ENCODE data around the gene TARDBP. TPM values are rescaled to one million over a fixed set of nuclear protein-coding genes. Genes with fewer than 3 reads are reported as not detected.

Gene TARDBP
- total and polyA plus RNA-seq, 10 donors = 88.0 to 243 (median 129) TPM

DNA sequence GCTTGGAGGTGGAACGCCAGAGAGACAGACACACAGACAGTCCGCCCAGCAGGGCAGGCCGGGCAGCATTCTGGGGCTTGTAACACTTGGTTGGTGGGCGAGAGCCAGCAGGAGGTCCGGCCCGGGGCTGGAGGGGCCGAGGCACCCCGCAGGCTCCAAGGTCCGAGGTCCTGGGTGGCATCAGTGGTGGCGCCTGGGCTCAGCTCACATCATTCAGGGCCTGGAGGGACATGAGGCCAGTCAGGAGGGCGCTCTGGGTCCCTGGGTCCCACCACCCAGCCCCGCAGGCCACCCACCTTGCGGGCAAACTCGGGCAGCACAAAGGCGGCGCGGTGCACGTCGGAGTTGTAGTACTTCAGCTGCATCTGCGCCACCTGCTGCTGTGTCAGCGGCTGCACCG, 42.2 kb downstream of the TARDBP start:
- no peak for DNase-seq
- H3K9me3 ChIP-seq = no peaks in the 10 kb centered on the region
- H3K27ac ChIP-seq = no peak overlapping the region
- 91 to 96% (median 95%) methylated on average over 16 to 22 of the region's 22 CpGs for WGBS, 5 donors
- peaks cover 0 to 48% (median 30%) of the 10 kb centered on the region in 6 donors for H3K36me3 ChIP-seq
- no peak for TF ChIP-seq CTCF (IDR thresholded peaks at IDR 0.05 in 8 of 11, conservative IDR thresholded peaks at IDR 0.05 in 3 of 11)
- TF ChIP-seq POLR2AphosphoS5 (IDR thresholded peaks at IDR 0.05) = peak in 1 of 3 donors; percentile 34
- no peak for TF ChIP-seq POLR2A (IDR thresholded peaks at IDR 0.05)
- no peak overlapping the region for H3K4me3 ChIP-seq
- H3K27me3 ChIP-seq (replicated peaks in 1 of 7) = no peaks in the 10 kb centered on the region
- H3K4me1 ChIP-seq = peaks cover 7 to 40% (median 19%) of the 10 kb centered on the region in 6 donors
- intact Hi-C loops (cut with DNase I; ENCODE audit: low total_unique reads) = no loop called here

DNA sequence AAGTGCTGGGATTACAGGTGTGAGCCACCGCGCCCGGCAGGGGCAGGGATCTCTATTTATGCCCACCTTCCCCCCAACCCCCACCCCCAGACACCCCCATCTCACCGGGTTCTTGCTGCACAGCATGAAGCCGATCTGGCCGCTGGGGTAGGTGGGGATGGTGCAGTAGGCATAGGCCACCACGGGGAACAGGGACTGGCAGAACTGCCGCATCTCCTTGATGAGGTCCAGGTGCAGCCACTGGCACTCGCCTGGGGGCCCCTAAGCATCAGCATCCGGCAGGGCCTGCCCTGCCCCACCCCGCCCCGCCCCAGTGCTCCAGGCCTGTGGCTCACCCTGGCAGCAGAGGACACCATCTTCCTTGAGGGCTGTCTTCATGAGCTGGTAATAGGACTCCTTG, 43.2 kb downstream of the TARDBP start:
- 90 to 100% (median 95%) methylated on average over 8 to 12 of the region's 12 CpGs for WGBS, 5 donors
- TF ChIP-seq CTCF (IDR thresholded peaks at IDR 0.05 in 8 of 11, conservative IDR thresholded peaks at IDR 0.05 in 3 of 11) (no peak), POLR2AphosphoS5 (IDR thresholded peaks at IDR 0.05) (no peak), POLR2A (IDR thresholded peaks at IDR 0.05) (no peak)
- H3K4me1 ChIP-seq = peaks cover 8 to 45% (median 24%) of the 10 kb centered on the region in 6 donors
- no peaks in the 10 kb centered on the region for H3K27me3 ChIP-seq (replicated peaks in 1 of 7)
- peaks cover 0 to 48% (median 30%) of the 10 kb centered on the region in 6 donors for H3K36me3 ChIP-seq
- intact Hi-C loops (cut with DNase I; ENCODE audit: low total_unique reads) = no loop called here
- H3K27ac ChIP-seq = no peak overlapping the region
- H3K9me3 ChIP-seq = no peaks in the 10 kb centered on the region
- DNase-seq = no peak
- no peak overlapping the region for H3K4me3 ChIP-seq

- H3K36me3 ChIP-seq = peaks cover 0 to 48% (median 30%) of the 10 kb centered on the region in 6 donors
- H3K4me3 ChIP-seq = no peak overlapping the region
- no peak overlapping the region for H3K27ac ChIP-seq
- no peak for DNase-seq
- TF ChIP-seq POLR2AphosphoS5 (IDR thresholded peaks at IDR 0.05) = no peak
- TF ChIP-seq CTCF (IDR thresholded peaks at IDR 0.05 in 8 of 11, conservative IDR thresholded peaks at IDR 0.05 in 3 of 11) = no peak
- TF ChIP-seq POLR2A (IDR thresholded peaks at IDR 0.05) = no peak
- no peaks in the 10 kb centered on the region for H3K27me3 ChIP-seq (replicated peaks in 1 of 7)
- peaks cover 14 to 52% (median 33%) of the 10 kb centered on the region in 6 donors for H3K4me1 ChIP-seq
- intact Hi-C loops (cut with DNase I; ENCODE audit: low total_unique reads) = no loop called here
- no peaks in the 10 kb centered on the region for H3K9me3 ChIP-seq
- WGBS, 5 donors = 91 to 99% (median 94%) methylated on average over 7 of the region's 7 CpGs
Observed at GRCh38 chr1:11056504-11056903, 44.0 kb downstream of the TARDBP start.

DNA sequence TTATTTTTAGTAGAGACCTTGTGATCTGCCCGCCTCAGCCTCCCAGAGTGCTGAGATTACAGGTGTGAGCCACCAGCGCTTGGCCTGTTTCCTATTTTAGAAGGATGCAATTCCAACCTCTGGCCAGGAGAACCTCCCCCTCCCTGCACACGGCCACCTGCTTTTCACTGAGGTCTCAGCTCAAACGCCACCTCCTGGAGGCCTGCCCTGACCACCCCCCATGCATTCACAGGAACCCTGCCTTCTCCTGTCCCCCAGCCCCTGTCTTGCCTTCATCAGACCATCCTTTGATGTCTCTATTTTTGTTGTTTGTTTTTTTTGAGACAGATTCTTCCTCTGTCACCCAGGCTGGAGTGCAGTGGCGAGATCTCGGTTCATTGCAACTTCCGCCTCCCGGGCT, 45.0 kb downstream of the TARDBP start:
- TF ChIP-seq CTCF (IDR thresholded peaks at IDR 0.05 in 8 of 11, conservative IDR thresholded peaks at IDR 0.05 in 3 of 11) (no peak), POLR2AphosphoS5 (IDR thresholded peaks at IDR 0.05) (no peak), POLR2A (IDR thresholded peaks at IDR 0.05) (no peak)
- WGBS, 5 donors = 88 to 93% (median 91%) methylated on average over 8 of the region's 8 CpGs
- DNase-seq = no peak

More for the DNA sequence above, 45.0 kb downstream of the TARDBP start:
- no peaks in the 10 kb centered on the region for H3K9me3 ChIP-seq
- peaks cover 0 to 48% (median 30%) of the 10 kb centered on the region in 6 donors for H3K36me3 ChIP-seq
- H3K27ac ChIP-seq = no peak overlapping the region
- no peaks in the 10 kb centered on the region for H3K27me3 ChIP-seq (replicated peaks in 1 of 7)
- peaks cover 14 to 51% (median 31%) of the 10 kb centered on the region in 6 donors for H3K4me1 ChIP-seq
- intact Hi-C loops (cut with DNase I; ENCODE audit: low total_unique reads) = no loop called here
- no peak overlapping the region for H3K4me3 ChIP-seq
